Globus pallidus (tissue), 1 donor: ENCODE results near the gene ZER1.
"Not testable (repeated sequence)": the region's sequence is repeated elsewhere in the genome, so short reads cannot be mapped to it uniquely, and the experiment has no call there.

ENCODE experiments used
- DNase-seq: peaks from one replicate; pipeline ENCODE4 v3.0.0-alpha.2; 2015; ENCODE audit warnings: low spot score

The ZER1 gene

GRCh38 chr9:128787659-128788058 is 15.9 kb upstream of the ZER1 start:
- no peak for DNase-seq

GRCh38 chr9:128786681-128787601 is 15.2 kb upstream of the ZER1 start, which contains the start of gene TBC1D13:
Gene TBC1D13 (plus strand): TSS chr9:128787253. CDS start chr9:128787354, 101 bp downstream.
- peak; percentile 82 for DNase-seq

GRCh38 chr9:128785427-128785826 is 13.7 kb upstream of the ZER1 start:
- DNase-seq, result no peak

- DNase-seq, result no peak
Measured at GRCh38 chr9:128782669-128783068, 10.9 kb upstream of the ZER1 start.

GRCh38 chr9:128781187-128782070 is 9.7 kb upstream of the ZER1 start:
- DNase-seq, result no peak

- not testable (repeated sequence) for DNase-seq
Measured at GRCh38 chr9:128780093-128780492, 8.4 kb upstream of the ZER1 start.

GRCh38 chr9:128774804-128775203 is 3.1 kb upstream of the ZER1 start:
- no peak for DNase-seq

- no peak for DNase-seq
Measured at GRCh38 chr9:128773049-128773448, 1.3 kb upstream of the ZER1 start.

GRCh38 chr9:128771094-128771721 is 519 bp downstream of the ZER1 start:
- DNase-seq, result no peak

- DNase-seq, result no peak
Measured at GRCh38 chr9:128770286-128771030, 1.3 kb downstream of the ZER1 start.

- no peak for DNase-seq
Measured at GRCh38 chr9:128768606-128769005, 3.1 kb downstream of the ZER1 start.

- no peak for DNase-seq
Measured at GRCh38 chr9:128765499-128765898, 6.2 kb downstream of the ZER1 start.

GRCh38 chr9:128764361-128764760 is 7.4 kb downstream of the ZER1 start:
- no peak for DNase-seq

- peak; percentile 15 for DNase-seq
Measured at GRCh38 chr9:128762671-128763449, 8.9 kb downstream of the ZER1 start.

GRCh38 chr9:128757602-128758001 is 14.1 kb downstream of the ZER1 start:
- no peak for DNase-seq

- no peak for DNase-seq
Measured at GRCh38 chr9:128753627-128754026, 18.1 kb downstream of the ZER1 start.

- no peak for DNase-seq
Measured at GRCh38 chr9:128750926-128751595, 20.7 kb downstream of the ZER1 start.

GRCh38 chr9:128747241-128747640 is 24.5 kb downstream of the ZER1 start:
- DNase-seq, result no peak

GRCh38 chr9:128743421-128743820 is 28.3 kb downstream of the ZER1 start:
- no peak for DNase-seq

GRCh38 chr9:128742401-128742800 is 29.3 kb downstream of the ZER1 start:
- DNase-seq, result no peak
